KMS-11 (cell line): Measurements from ENCODE around the gene APRT.
A peak's percentile ranks its signal among the peaks of the same experiment; 100 is the strongest.

ENCODE experiments used
- H2AFZ ChIP-seq: fragments of 200-600 bp; sonication (generic); 2 replicates; pipeline ENCODE4 v1.6.1; 2016; ENCODE audit warnings: antibody characterized with exemption, mixed run types, low read depth
- H3K27ac ChIP-seq: fragments of 200-600 bp; sonication (generic); 2 replicates; pipeline ENCODE4 v1.6.1; 2016; ENCODE audit warnings: mild to moderate bottlenecking, mixed run types
- H3K27me3 ChIP-seq: fragments of 200-600 bp; sonication (generic); 2 replicates; pipeline ENCODE4 v1.6.1; 2017; ENCODE audit warnings: mild to moderate bottlenecking, low read depth, mixed run types, moderate library complexity; ENCODE audit not compliant: insufficient read depth
- H3K36me3 ChIP-seq: fragments of 200-600 bp; sonication (generic); 2 replicates; pipeline ENCODE4 v1.6.1; 2017; ENCODE audit warnings: mild to moderate bottlenecking, mixed run types; ENCODE audit not compliant: insufficient read depth
- H3K4me1 ChIP-seq: fragments of 200-600 bp; sonication (generic); 2 replicates; pipeline ENCODE4 v1.6.1; 2016; ENCODE audit warnings: mild to moderate bottlenecking, low read depth, mixed run types; ENCODE audit not compliant: poor library complexity, severe bottlenecking
- H3K4me2 ChIP-seq: fragments of 200-600 bp; sonication (generic); 2 replicates; pipeline ENCODE4 v1.7.0; 2016; ENCODE audit warnings: mild to moderate bottlenecking, mixed run types
- H3K4me3 ChIP-seq: fragments of 200-600 bp; sonication (generic); IDR thresholded peaks from 2 replicates; pipeline ENCODE4 v1.6.1; 2017; ENCODE audit warnings: low read depth, low read length, mixed read lengths; ENCODE audit not compliant: insufficient read depth
- H3K79me2 ChIP-seq: fragments of 200-600 bp; sonication (generic); 2 replicates; pipeline ENCODE4 v1.6.1; 2016; ENCODE audit warnings: low read depth, mixed run types; ENCODE audit not compliant: insufficient read depth
- H3K9ac ChIP-seq: fragments of 200-600 bp; sonication (generic); 2 replicates; pipeline ENCODE4 v1.6.1; 2016; ENCODE audit warnings: mild to moderate bottlenecking, mixed run types
- H4K20me1 ChIP-seq: fragments of 200-600 bp; sonication (generic); 2 replicates; pipeline ENCODE4 v1.6.1; 2016; ENCODE audit warnings: mild to moderate bottlenecking, mixed run types; ENCODE audit not compliant: insufficient read depth
- CTCF ChIP-seq: fragments of 200-600 bp; sonication (generic); conservative IDR thresholded peaks from 2 replicates; pipeline ENCODE4 v1.6.1; 2017; ENCODE audit warnings: low read depth, mild to moderate bottlenecking, antibody characterized with exemption, low read length, moderate library complexity, mixed read lengths

APRT gene, protein sequence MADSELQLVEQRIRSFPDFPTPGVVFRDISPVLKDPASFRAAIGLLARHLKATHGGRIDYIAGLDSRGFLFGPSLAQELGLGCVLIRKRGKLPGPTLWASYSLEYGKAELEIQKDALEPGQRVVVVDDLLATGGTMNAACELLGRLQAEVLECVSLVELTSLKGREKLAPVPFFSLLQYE

DNA sequence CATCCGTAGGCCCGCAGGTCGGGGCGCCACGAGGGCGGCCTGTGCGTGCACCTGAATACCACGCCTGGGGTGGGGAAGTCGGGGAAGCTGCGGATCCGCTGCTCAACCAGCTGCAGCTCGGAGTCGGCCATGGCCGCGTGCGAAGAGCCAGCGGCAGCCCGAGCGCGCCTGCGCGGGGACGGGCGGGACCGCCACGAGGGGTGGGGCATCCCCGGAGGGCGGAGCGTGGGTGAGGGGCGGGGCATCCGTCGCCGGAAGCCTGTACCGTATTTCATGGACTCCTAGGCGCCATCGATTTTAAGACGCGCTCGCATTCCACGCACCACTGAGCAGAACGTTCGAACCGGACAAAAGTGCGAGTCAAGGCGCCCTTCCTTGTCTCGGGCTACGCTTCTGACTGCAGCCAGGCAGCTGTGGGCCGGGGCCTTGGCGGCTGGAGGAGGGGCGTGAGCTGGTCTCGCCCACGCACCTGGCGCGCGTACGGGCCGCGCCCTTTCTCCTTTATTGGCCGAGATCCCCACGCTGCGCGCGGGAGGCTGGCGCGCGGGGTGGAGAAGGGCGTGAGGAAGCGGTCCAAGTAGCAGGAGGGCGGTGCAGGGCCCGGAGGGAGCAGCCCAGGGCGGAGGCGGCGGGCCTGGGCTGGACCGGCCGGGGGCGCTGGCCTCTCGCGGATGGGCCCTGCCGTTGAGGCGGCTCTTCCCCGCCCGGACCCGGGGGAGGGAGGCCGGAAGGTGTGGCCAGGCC, at the start of gene APRT:
APRT (minus strand) TSS at position 160 of the 744 bp plus-strand sequence; CDS start at position 131, 29 bp downstream.
- Histone ChIP-seq H2AFZ (peak within 1 kb of the TSS; percentile 75), H3K79me2 (peaks cover 30% of the 10 kb centered on the region), H3K27me3 (no peaks in the 10 kb centered on the region), H3K4me3 (no peak within 1 kb of the TSS), H3K27ac (peak within 1 kb of the TSS; percentile 82), H3K4me2 (peak within 1 kb of the TSS; percentile 94), H3K36me3 (peaks cover 3% of the 10 kb centered on the region; the same call in 1 of the 2 replicates), H3K9ac (peak within 1 kb of the TSS; percentile 96), H4K20me1 (no peaks in the 10 kb centered on the region), H3K4me1 (peaks cover 26% of the 10 kb centered on the region)
- TF ChIP-seq CTCF, result no peak

DNA sequence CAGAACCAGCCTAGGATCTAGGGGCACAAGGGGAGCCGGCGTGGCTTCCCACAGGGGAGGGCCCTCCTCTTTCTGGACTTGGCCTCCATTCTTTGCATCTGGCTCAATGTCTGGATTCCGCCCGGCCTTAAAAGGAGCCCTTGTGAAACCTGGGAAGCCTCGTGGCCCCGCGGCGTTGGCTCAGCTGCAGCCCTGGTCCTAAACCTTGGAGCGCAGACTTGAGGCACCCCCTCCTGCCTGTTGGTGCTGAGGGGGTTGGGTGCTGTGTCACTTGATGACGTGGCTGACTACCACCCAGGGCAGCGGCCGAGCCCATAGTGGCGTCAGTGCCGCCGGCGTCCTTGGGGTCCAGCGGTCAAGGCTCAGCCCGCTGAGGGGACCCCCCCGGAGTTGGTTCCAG, 49.6 kb upstream of the APRT start:
- Histone ChIP-seq H2AFZ (no peak overlapping the region), H3K27me3 (peaks cover 12% of the 10 kb centered on the region; the same call in 1 of the 2 replicates), H3K4me1 (peaks cover 7% of the 10 kb centered on the region), H3K4me3 (no peak overlapping the region), H3K79me2 (no peaks in the 10 kb centered on the region; the same call in 1 of the 2 replicates), H4K20me1 (no peaks in the 10 kb centered on the region), H3K27ac (no peak overlapping the region), H3K4me2 (no peak overlapping the region), H3K36me3 (no peaks in the 10 kb centered on the region; the same call in 1 of the 2 replicates), H3K9ac (no peak overlapping the region)
- TF ChIP-seq CTCF, result no peak

- no peaks in the 10 kb centered on the region; the same call in 1 of the 2 replicates for H3K36me3 ChIP-seq
- no peak overlapping the region for H3K4me2 ChIP-seq
- peaks cover 7% of the 10 kb centered on the region for H3K4me1 ChIP-seq
These were observed 47.8 kb upstream of the APRT start for GRCh38 chr16:88859381-88860091.

More at GRCh38 chr16:88859381-88860091, 47.8 kb upstream of the APRT start:
- no peak overlapping the region for H3K9ac ChIP-seq
- no peaks in the 10 kb centered on the region for H4K20me1 ChIP-seq
- H2AFZ ChIP-seq, result no peak overlapping the region
- H3K27ac ChIP-seq, result no peak overlapping the region
- H3K79me2 ChIP-seq, result no peaks in the 10 kb centered on the region; the same call in 1 of the 2 replicates
- no peak for TF ChIP-seq CTCF
- no peak overlapping the region for H3K4me3 ChIP-seq
- H3K27me3 ChIP-seq, result no peaks in the 10 kb centered on the region
